GM21381 (cell line): Measurements from ENCODE around the gene KIAA2012.

ENCODE experiments used
- ATAC-seq: cut with Tn5 transposase; IDR thresholded peaks from one replicate; pipeline ENCODE4 v1.9.1; 2021; ENCODE audit warnings: mild to moderate bottlenecking, moderate library complexity; ENCODE audit not compliant: unreplicated experiment

Gene KIAA2012

DNA sequence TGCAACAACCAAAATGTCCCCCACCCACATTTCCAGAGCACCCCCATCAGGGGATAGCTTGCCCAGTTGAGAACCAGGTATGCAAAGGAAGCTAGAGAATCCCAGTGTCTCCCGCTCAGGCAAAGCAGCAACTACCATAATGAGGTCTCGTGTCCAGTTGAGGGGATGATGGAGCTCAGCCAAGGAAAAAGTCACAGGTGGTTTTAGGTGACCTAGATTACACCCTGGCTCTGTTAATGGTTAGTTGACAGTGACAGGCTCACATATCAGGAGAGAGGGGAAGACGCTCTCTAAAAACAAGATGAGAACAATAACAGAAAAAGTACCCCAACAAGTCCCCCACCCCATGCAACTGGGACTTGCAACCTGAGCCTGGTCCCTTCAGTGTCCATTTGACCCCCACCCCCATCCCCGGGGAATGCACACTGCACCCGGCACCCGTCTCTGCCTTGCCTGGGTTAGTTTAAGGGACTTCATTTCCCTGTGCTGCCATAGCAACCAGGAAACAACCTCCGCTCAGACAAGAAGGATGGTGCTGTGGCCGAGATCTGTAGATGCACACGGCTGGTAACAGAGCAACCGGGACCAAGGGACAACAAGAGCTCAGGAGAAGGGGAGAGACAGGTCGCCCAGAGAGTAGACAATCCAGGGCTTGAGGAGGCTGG lies at the start of gene KIAA2012:
KIAA2012 (plus strand) TSS at position 519 of the 665 bp plus-strand sequence. CDS start 373 bp downstream, outside the sequence.
- ATAC-seq, result no peak

DNA sequence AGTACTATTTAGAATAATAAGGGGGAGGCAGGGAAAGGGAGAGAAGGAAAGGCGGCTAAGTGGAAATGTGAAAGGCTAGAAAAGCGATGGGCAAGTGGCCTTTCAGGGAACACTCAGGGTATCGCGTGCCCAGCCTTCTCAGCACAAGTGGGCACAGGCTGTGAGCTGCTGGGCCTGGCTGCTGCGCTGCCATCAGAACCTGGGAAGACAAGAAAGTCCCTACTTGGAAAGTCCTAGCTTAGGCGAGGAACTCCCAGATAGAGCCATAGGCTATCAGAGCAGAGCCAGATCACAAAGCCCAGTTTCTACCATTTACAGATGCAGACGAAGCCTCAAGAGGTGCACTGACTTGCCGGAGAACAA lies 49.2 kb upstream of the KIAA2012 start:
- no peak for ATAC-seq

DNA sequence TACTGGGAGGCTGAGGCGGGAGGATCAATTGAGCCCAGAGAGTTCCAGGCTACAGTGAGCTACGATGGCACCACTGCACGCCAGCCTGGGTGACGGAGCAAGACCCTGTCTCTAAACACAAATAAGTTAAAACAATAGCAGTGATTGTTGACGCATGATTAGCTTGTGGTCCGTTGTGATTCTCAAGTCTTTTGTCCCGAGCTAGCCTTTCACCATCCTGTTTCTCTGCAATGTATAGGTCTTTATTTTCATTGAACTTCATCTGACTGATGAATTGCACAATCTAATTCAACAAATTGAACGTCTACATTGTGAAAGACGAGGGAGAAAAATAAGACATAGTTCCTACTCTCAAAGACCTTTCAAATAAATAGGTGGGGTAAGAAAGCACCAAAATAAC lies 48.2 kb upstream of the KIAA2012 start:
- ATAC-seq, result no peak

DNA sequence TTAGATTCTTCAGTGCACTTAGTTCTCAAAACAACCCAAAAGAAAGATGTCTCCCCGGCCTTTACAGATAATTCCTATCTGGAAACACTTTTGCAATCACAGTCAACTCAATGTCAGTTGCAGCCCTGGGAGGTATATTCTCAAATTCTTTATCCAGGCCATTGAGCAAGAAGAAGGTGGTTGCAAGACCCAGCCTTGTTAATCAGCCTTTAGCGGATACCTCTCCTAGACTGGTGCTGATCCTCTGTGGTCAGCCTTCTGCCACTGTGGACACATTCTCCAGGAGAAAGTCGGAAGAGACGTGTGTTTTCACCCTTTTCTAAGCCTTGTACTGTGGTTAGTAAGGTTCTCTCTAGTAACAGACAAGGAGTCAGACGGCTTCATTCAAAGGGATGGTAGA lies 47.2 kb upstream of the KIAA2012 start:
- ATAC-seq, result no peak

DNA sequence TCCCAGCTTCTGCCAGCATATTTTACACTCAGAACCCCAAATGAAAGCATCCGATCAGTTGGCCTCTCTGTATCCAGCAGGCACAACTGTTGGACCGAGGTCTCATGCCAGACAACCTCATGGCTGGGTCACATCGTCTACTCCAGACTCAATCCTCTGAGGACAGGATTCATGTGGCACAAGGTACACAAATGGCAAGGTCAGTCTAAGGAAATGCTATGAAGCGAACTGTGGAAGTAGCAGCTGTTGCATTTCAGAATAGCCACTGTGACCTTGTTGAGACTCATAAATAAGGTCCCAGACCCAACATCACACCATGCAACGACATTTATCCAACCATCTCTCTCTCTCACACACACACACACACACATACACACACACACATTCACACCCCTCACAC lies 46.5 kb upstream of the KIAA2012 start:
- no peak for ATAC-seq

GRCh38 chr2:202030691-202031090 lies 42.4 kb upstream of the KIAA2012 start:
- no peak for ATAC-seq

GRCh38 chr2:202031246-202031951 lies 41.7 kb upstream of the KIAA2012 start:
- no peak for ATAC-seq

DNA sequence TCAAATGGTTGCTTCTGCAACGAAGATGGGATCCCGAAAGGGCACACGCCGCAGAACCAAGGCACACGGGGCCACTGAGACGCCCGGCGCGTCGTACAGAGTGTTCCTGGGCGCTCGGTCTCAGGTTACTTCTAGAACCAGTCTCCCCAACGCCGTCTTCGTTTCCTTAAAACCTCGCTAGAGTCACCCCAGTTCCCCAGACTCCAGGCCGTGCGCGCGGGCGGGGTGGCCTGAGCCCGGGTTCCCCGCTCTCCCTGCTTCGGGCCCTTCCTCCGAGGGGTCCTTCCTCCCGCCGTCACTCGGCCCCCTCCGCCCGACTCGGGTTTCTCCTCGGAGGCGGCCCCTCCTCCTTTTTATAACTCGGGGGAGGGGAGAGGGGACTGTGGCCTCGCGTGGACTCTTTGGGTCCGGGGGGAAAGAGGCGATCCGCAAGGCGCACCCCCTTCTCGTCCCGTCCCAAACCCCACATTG lies 40.2 kb upstream of the KIAA2012 start:
- peak; percentile 8 for ATAC-seq

DNA sequence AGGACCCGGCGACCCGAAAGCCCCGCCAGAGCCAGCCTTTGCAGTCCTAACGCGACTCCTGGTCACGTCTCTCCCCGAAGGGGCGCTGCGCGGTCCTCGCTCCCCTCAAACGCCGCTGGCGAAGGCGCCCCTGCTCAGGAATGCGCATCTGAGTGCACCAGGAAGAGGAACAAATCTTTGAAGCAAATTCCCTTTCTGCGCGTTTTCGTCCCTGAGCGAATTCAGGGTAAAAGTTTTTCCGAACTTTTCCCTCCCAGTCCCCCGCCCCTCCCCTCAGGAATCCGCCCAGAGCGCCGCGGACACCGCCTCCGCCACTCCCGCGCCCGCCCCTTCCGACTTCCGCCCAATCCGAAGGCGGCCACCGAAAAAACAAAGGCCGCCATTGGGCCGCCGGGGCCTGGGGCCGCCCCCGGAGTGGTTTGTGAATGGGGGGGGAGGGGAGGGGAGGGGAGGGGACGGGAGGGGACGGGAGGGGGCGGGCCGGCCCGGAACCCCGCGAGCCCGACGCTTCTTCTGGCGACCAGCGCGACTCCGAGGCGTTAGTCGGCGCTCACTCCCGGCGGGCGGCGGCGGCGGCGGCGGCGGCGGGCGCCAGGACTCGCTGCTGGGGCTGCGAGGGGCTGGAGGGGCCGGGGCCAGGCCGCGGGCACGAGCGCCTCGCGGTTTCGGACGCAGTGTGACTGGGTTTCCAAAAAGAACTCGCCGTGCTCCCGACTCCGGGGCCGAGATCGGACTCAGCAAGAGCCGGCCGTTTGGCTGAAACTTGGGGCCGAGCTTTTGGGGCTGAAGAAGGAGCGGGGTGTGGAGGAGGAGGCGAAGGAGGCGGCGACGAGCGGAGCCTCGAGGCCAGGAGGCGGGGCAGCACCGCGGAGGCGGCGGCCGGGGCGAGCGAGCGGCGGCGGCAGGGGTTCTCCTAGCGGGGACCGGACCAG lies 39.5 kb upstream of the KIAA2012 start, which contains the start of gene FZD7:
FZD7 (plus strand) TSS at position 539 of the 932 bp plus-strand sequence. CDS start 793 bp downstream, outside the sequence.
- peak; percentile 82 for ATAC-seq

- ATAC-seq, result peak; percentile 9
Observed at GRCh38 chr2:202034249-202035088, 38.6 kb upstream of the KIAA2012 start.

GRCh38 chr2:202035089-202035940 lies 37.7 kb upstream of the KIAA2012 start:
- no peak for ATAC-seq

GRCh38 chr2:202035941-202036372 lies 37.1 kb upstream of the KIAA2012 start:
- no peak for ATAC-seq

GRCh38 chr2:202036601-202037037 lies 36.4 kb upstream of the KIAA2012 start:
- ATAC-seq, result no peak

DNA sequence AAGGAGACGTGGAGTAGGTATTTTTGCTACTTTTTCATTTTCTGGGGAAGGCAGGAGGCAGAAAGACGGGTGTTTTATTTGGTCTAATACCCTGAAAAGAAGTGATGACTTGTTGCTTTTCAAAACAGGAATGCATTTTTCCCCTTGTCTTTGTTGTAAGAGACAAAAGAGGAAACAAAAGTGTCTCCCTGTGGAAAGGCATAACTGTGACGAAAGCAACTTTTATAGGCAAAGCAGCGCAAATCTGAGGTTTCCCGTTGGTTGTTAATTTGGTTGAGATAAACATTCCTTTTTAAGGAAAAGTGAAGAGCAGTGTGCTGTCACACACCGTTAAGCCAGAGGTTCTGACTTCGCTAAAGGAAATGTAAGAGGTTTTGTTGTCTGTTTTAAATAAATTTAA lies 36.0 kb upstream of the KIAA2012 start:
- ATAC-seq, result no peak

GRCh38 chr2:202038471-202039277 lies 34.4 kb upstream of the KIAA2012 start:
- no peak for ATAC-seq

DNA sequence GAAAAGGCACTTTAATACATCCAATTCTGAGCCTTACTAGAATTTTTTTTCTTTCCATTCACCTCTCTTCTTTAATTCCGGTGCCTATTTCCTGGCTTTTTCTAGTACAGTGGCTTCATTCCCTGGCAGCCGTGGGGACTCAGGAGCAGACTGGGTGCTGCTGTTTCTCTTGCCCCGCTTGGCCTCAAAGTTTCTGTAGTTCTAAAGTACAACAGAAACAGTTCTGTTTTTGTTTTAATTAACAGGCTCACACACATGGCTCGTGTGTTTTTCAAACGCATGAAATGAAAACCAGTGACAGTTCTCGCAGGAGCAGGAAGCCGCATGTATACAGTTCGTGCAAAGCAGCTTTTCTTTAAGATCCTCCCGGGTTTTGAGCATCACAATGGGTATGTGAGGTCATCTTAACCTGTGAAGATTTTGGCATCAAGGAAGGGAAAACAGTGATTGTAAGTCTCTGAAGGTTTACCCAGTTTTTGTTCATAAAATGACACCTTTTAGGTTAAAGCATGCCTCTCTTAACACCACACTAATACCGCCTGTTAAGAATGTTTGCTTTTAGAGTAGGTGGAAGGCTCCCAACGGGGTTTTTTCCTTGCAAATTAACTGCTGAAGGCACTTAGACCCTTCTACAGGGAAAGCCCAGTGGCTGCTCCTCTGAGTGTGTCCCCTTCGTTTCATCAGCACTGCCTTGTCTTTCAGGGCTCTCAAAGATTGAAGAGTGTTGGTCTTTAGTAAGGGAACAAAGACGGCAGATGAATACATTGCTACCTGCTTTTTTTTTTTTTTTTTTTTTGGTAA lies 33.6 kb upstream of the KIAA2012 start:
- ATAC-seq, result no peak

GRCh38 chr2:202040079-202040844 lies 32.8 kb upstream of the KIAA2012 start:
- ATAC-seq, result no peak
